K562 (cell line): Measurements from ENCODE around the gene TMEM87B. TPM values are rescaled to one million over a fixed set of nuclear protein-coding genes. Genes with fewer than 3 reads are reported as not detected.
A peak's percentile ranks its signal among the peaks of the same experiment; 100 is the strongest.

Source experiments
- ATAC-seq: fragments of 200-7000 bp; cut with Tn5 transposase; 3 replicates; pipeline ENCODE4 v1.9.1; 2020; ENCODE audit warnings: moderate library complexity
- BruUV-seq: library from RNA; stranded (reverse); fragments of 400-500 nt; replicated peaks from 2 replicates; lab custom pipeline; 2021; lab: Mats Ljungman, UMichigan
- CTCF ChIA-PET: fragments of 300-600 bp; formaldehyde crosslinking; extraction: SDS; loops from one replicate; lab custom pipeline; 2021; ENCODE audit warnings: low intra/inter-chr PET ratio; lab: Yijun Ruan, JAX
- POLR2A ChIA-PET: fragments of 300-600, 350-650 bp; sonication (Branson Sonifier 250); formaldehyde crosslinking; extraction: SDS; loops from one replicate; lab custom pipeline; 2021; ENCODE audit warnings: antibody characterized with exemption, inconsistent platforms; lab: Yijun Ruan, JAX
- DNase-seq, 4 experiments: peaks; one replicate each; pipeline versions ENCODE4 v3.0.0 to v3.0.0-alpha.2; 2011 to 2018; ENCODE audit warnings: low spot score in 3 of 4, mixed read lengths in 3 of 4; ENCODE audit errors: extremely low read depth in 1 of 4
- FAIRE-seq: peaks from 2 replicates; lab custom pipeline; 2011; peaks lifted over from hg19 to GRCh38; lab: Jason Lieb, UNC
- H2AFZ ChIP-seq: 2 replicates; pipeline ENCODE4 v1.6.0; 2011; ENCODE audit warnings: low read depth, low read length, control low read depth, inconsistent platforms
- H3K27ac ChIP-seq: fragments of 200-600 bp; 3 replicates; pipeline ENCODE4 v1.8.0; 2011; ENCODE audit warnings: low read depth, mild to moderate bottlenecking, control low read depth, inconsistent platforms, low read length, moderate library complexity, mixed read lengths; ENCODE audit errors: extremely low read depth
- H3K27me3 ChIP-seq, 2 experiments: fragments of 300-600 bp in 1 of 2; 2 replicates in 1 of 2; 3 replicates in 1 of 2; pipeline versions ENCODE4 v1.6.0 to v1.8.0; 2011; ENCODE audit warnings: inconsistent platforms in 2 of 2, low read length in 2 of 2, mild to moderate bottlenecking in 1 of 2, mixed read lengths in 1 of 2, moderate library complexity in 1 of 2; ENCODE audit not compliant: control insufficient read depth in 2 of 2, insufficient read depth in 2 of 2
- H3K36me3 ChIP-seq: fragments of 300-600 bp; 3 replicates; pipeline ENCODE4 v1.8.0; 2011; ENCODE audit warnings: mild to moderate bottlenecking, low read length, inconsistent platforms; ENCODE audit not compliant: control insufficient read depth, insufficient read depth
- H3K4me1 ChIP-seq, 2 experiments: fragments of 200-600 bp in 1 of 2; replicated peaks in 1 of 2; 2 replicates in 1 of 2; 3 replicates in 1 of 2; pipeline versions ENCODE4 v1.5.1 to v1.8.0; 2011; ENCODE audit warnings: inconsistent platforms in 2 of 2, low read length in 2 of 2, mild to moderate bottlenecking in 1 of 2, mixed read lengths in 1 of 2, moderate library complexity in 1 of 2; ENCODE audit not compliant: control insufficient read depth in 2 of 2, insufficient read depth in 2 of 2
- H3K4me2 ChIP-seq: 2 replicates; pipeline ENCODE4 v1.6.1; 2011; ENCODE audit warnings: low read length, control low read depth, inconsistent platforms, mixed read lengths; ENCODE audit not compliant: insufficient read depth
- H3K4me3 ChIP-seq: fragments of 200-600 bp; sonication (generic), shearing (Covaris generic); 2 replicates; pipeline ENCODE4 v1.5.1; 2016; ENCODE audit warnings: control low read depth, inconsistent platforms
- H3K79me2 ChIP-seq: fragments of 200-600 bp; 3 replicates; pipeline ENCODE4 v1.8.0; 2011; ENCODE audit warnings: low read length, inconsistent platforms; ENCODE audit not compliant: control insufficient read depth, insufficient read depth
- H3K9ac ChIP-seq, 2 experiments: 2 replicates each; pipeline versions ENCODE4 v1.6.0 to v1.6.1; 2011; ENCODE audit warnings: low read depth in 2 of 2, low read length in 2 of 2, control low read depth in 1 of 2, inconsistent platforms in 1 of 2, mild to moderate bottlenecking in 1 of 2, mixed read lengths in 1 of 2; ENCODE audit not compliant: insufficient read depth in 1 of 2
- H3K9me1 ChIP-seq: one replicate; pipeline ENCODE4 v1.6.0; 2011; ENCODE audit warnings: inconsistent platforms, mild to moderate bottlenecking, low read length, moderate library complexity; ENCODE audit not compliant: control insufficient read depth, insufficient read depth
- H3K9me3 ChIP-seq: replicated peaks from 2 replicates; pipeline ENCODE4 v1.5.1; 2011; ENCODE audit warnings: low read depth, low read length, inconsistent platforms; ENCODE audit not compliant: control insufficient read depth, insufficient read depth
- H4K20me1 ChIP-seq: replicated peaks from 2 replicates; pipeline ENCODE4 v1.6.1; 2011; ENCODE audit warnings: low read length, inconsistent platforms, mixed read lengths; ENCODE audit not compliant: control insufficient read depth, insufficient read depth
- HDAC1 ChIP-seq, 2 experiments: fragments of 450-650 bp; IDR thresholded peaks; 2 replicates each; pipeline ENCODE4 v1.6.1; 2016 to 2017; ENCODE audit warnings: inconsistent platforms in 1 of 2, mild to moderate bottlenecking in 1 of 2, moderate library complexity in 1 of 2
- HDAC2 ChIP-seq: fragments of 450-650 bp; IDR thresholded peaks from 2 replicates; pipeline ENCODE4 v1.6.1; 2016; ENCODE audit warnings: mild to moderate bottlenecking
- HMG20A ChIP-seq: fragments of 450-650 bp; formaldehyde crosslinking; conservative IDR thresholded peaks from 2 replicates; pipeline ENCODE4 v1.4.0; 2020; ENCODE audit warnings: mild to moderate bottlenecking, mixed read lengths
- JUN ChIP-seq, 2 experiments: sonication (generic) in 1 of 2; formaldehyde crosslinking in 1 of 2; IDR thresholded peaks; 2 replicates each; pipeline versions ENCODE4 v1.6.1 to v1.8.0; 2012 to 2022; ENCODE audit warnings: borderline replicate concordance in 2 of 2, mild to moderate bottlenecking in 2 of 2, improper control_type of control experiment in 1 of 2, low read depth in 1 of 2, low read length in 1 of 2, missing genetic modification reagents in 1 of 2
- MAZ ChIP-seq, 2 experiments: fragments of 450-650 bp in 1 of 2; sonication (generic) in 1 of 2; formaldehyde crosslinking; IDR thresholded peaks in 1 of 2; conservative IDR thresholded peaks in 1 of 2; 2 replicates each; pipeline versions ENCODE4 v1.4.0 to v1.5.0; 2020; ENCODE audit warnings: mild to moderate bottlenecking in 1 of 2, missing genetic modification reagents in 1 of 2
- MCM3 ChIP-seq: fragments of 450-650 bp; IDR thresholded peaks from 2 replicates; pipeline ENCODE4 v1.6.1; 2016
- MCM5 ChIP-seq: fragments of 450-650 bp; IDR thresholded peaks from 2 replicates; pipeline ENCODE4 v1.6.1; 2016; ENCODE audit warnings: low read depth
- NCOA4 ChIP-seq: fragments of 450-650 bp; IDR thresholded peaks from 2 replicates; pipeline ENCODE4 v1.6.1; 2018; ENCODE audit warnings: mild to moderate bottlenecking; ENCODE audit not compliant: partially characterized antibody
- PHF20 ChIP-seq: fragments of 450-650 bp; IDR thresholded peaks from 2 replicates; pipeline ENCODE4 v1.6.1; 2018; ENCODE audit not compliant: partially characterized antibody
- PRPF4 ChIP-seq: fragments of 200-400 bp; formaldehyde crosslinking; IDR thresholded peaks from one replicate; pipeline ENCODE4 v1.6.1; 2017; ENCODE audit warnings: low read length, low read depth, mild to moderate bottlenecking; ENCODE audit not compliant: insufficient read depth, poor library complexity, severe bottlenecking
- ZNF239 ChIP-seq: fragments of 250-450 bp; sonication (Bioruptor Pico); IDR thresholded peaks from 2 replicates; pipeline ENCODE4 v1.4.0; 2020; ENCODE audit warnings: mild to moderate bottlenecking
- ZNF384 ChIP-seq: IDR thresholded peaks from 2 replicates; pipeline ENCODE4 v1.6.1; 2012; ENCODE audit warnings: low read depth, low read length, improper control_type of control experiment
- ZNF707 ChIP-seq: fragments of 250-450 bp; sonication (Bioruptor Pico); conservative IDR thresholded peaks from 2 replicates; pipeline ENCODE4 v1.8.0; 2022; ENCODE audit warnings: inconsistent platforms, mild to moderate bottlenecking, moderate library complexity
- WGBS: fragments of 100-300 bp; shearing (Covaris generic); methylation state at CpG from one replicate; pipeline ENCODE4 v1.1.6; 2016; ENCODE audit warnings: low coverage, mixed read lengths; ENCODE audit not compliant: insufficient coverage; ENCODE audit errors: missing lambda C conversion rate; 5-methylcytosine and 5-hydroxymethylcytosine counted together
- in situ Hi-C: fragments of 300-500 bp; cut with MboI; formaldehyde crosslinking; loops from 4 replicates; pipeline ENCODE4 v1.15.0; 2018; ENCODE audit warnings: inconsistent platforms, mixed read lengths
- intact Hi-C: fragments of 100-400 bp; cut with micrococcal nuclease; formaldehyde crosslinking; loops from 2 replicates; pipeline ENCODE4 v1.14.2; 2022
- polyA plus RNA-seq, 8 experiments: library from polyadenylated mRNA; depleted of rRNA in 4 of 8; stranded (reverse) in 5 of 8; unstranded in 3 of 8; fragments of >200 nt; fragmentation: Nextera tagmentation in 2 of 8; fragmentation: Illumina TruSeq in 1 of 8; extraction: Ambion mirVana in 2 of 8; extraction: Trizol in 1 of 8; gene quantifications; 2 replicates each; pipeline versions ENCODE4 v1.2.1 to v1.2.3, GENCODE V29; 2011 to 2014; ENCODE audit warnings: inconsistent platforms in 1 of 8, missing spikeins in 1 of 8
- total RNA-seq, 7 experiments: library from RNA; depleted of rRNA in 6 of 7; stranded (reverse); fragments of >200 nt in 6 of 7; fragmentation: Illumina TruSeq in 2 of 7; extraction: Trizol in 2 of 7; gene quantifications; 2 replicates each; pipeline versions ENCODE4 v1.2.1 to v1.2.3, GENCODE V29; 2011 to 2021; ENCODE audit warnings: low replicate concordance in 1 of 7

TMEM87B gene
- total and polyA plus RNA-seq, 9 of the 15 experiments (the other 6 are each of a cell fraction or from before 2014, with no cell fraction given): 3.7 to 17.1 (median 11.0) TPM

DNA sequence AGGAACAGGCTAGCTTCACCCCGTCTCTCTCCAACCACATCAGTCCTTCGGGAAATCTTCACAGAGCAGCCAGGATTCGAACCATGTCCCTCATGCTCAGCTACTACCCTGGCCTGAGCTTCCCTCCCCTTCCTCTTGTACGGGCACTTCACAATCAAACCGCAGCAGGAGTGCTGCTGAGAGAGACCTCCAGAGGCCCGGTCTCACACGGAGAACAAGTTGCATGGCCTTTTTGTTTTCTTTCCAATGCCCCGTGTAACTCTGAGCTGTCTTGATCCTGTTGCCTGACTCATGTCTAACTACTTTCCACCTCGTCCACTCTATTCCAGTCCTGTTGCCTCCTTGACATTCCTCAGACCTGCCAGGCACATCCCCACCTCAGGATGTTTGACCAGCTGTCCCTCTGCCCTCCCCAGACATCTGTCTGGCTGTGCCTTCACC is 108.5 kb downstream of the TMEM87B start:
- in situ Hi-C loops: no loop called here
- FAIRE-seq: no peak
- 3% methylated on average over 9 of the region's 9 CpGs for WGBS
- CTCF ChIA-PET: no interaction called here
- no peaks in the 10 kb centered on the region for H3K79me2 ChIP-seq
- peaks cover 0 to 17% of the 10 kb centered on the region in 2 experiments; a peak in 2 of 5 replicates for H3K4me1 ChIP-seq
- POLR2A ChIA-PET: interaction anchor here (0.8 to 1.3 kb wide), 3 partner anchors 8 to 10 kb away, joined by 3 to 4 read pairs (median 3); no protein-coding TSS in a partner anchor
- BruUV-seq: no TSS peak
- H3K9me1 ChIP-seq: no peaks in the 10 kb centered on the region
- H3K9ac ChIP-seq: no peak overlapping the region
- ATAC-seq: no peak
- no peak overlapping the region for H3K27ac ChIP-seq
- H2AFZ ChIP-seq: no peak overlapping the region
- no peak for DNase-seq
- H3K36me3 ChIP-seq: no peaks in the 10 kb centered on the region
- H3K4me3 ChIP-seq: no peak overlapping the region
- intact Hi-C loops: no loop called here
- H3K4me2 ChIP-seq: no peak overlapping the region
- H4K20me1 ChIP-seq: no peaks in the 10 kb centered on the region
- TF ChIP-seq MCM3: peak; percentile 58; the same call in 1 of the 2 replicates
- no peak for TF ChIP-seq MAZ (CRISPR knock-in tag; conservative IDR thresholded peaks at IDR 0.05 in 1 of 2, IDR thresholded peaks at IDR 0.05 in 1 of 2)
- no peak for TF ChIP-seq JUN (IDR thresholded peaks at IDR 0.05; ENCODE audit: borderline replicate concordance, low read depth, low read length)
- no peak for TF ChIP-seq JUN (CRISPR knock-in tag; IDR thresholded peaks at IDR 0.05; ENCODE audit: borderline replicate concordance)
- H3K9me3 ChIP-seq: no peaks in the 10 kb centered on the region
- H3K27me3 ChIP-seq: peaks cover 44 to 75% of the 10 kb centered on the region in 2 experiments; a peak in 4 of 5 replicates

DNA sequence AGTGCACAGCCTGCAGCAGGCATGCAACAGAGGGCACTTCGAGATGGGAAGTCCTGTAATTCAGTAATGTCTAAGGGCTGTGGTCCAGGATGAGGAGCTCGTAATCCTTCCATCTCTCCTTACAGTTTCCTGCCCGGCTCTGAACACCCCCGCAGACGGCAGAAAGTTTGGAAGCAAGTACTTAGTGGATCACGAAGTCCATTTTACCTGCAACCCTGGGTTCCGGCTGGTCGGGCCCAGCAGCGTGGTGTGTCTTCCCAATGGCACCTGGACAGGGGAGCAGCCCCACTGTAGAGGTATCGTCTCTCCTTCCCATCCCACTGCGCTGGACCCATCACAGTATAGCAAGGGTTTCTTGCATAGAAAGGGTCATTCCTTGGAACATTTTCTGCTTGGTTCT is 109.8 kb downstream of the TMEM87B start:
- no peak for FAIRE-seq
- no TSS peak for BruUV-seq
- TF ChIP-seq ZNF707 (CRISPR knock-in tag): no peak
- TF ChIP-seq NCOA4: no peak
- no peak for TF ChIP-seq PHF20
- TF ChIP-seq ZNF384: no peak
- no peak for TF ChIP-seq PRPF4
- no peak for TF ChIP-seq HDAC1 (IDR thresholded peaks at IDR 0.05)
- no peak for TF ChIP-seq ZNF239 (CRISPR knock-in tag)
- TF ChIP-seq MCM3: no peak
- no peak for TF ChIP-seq MCM5
- TF ChIP-seq HDAC2: no peak
- no peak for TF ChIP-seq HMG20A (CRISPR knock-in tag)
- TF ChIP-seq, all 486 proteins: peak for 0
- in situ Hi-C loops (no loop called here), intact Hi-C loops (no loop called here)
- ATAC-seq: no peak
- Histone ChIP-seq H3K9ac (no peak overlapping the region), H3K4me1 (peaks cover 0 to 11% of the 10 kb centered on the region in 2 experiments; a peak in 2 of 5 replicates), H3K9me1 (no peaks in the 10 kb centered on the region), H3K4me2 (no peak overlapping the region), H2AFZ (no peak overlapping the region), H3K27ac (no peak overlapping the region), H3K4me3 (no peak overlapping the region), H3K36me3 (no peaks in the 10 kb centered on the region), H4K20me1 (no peaks in the 10 kb centered on the region; the same call in 1 of the 2 replicates), H3K9me3 (no peaks in the 10 kb centered on the region), H3K79me2 (no peaks in the 10 kb centered on the region), H3K27me3 (peaks cover 49 to 84% of the 10 kb centered on the region in 2 experiments; a peak in 4 of 5 replicates)
- no peak for DNase-seq
- POLR2A ChIA-PET: interaction anchor here (0.8 to 1.8 kb wide), 3 partner anchors 10 to 208 kb away, joined by 3 to 4 read pairs (median 3); no protein-coding TSS in a partner anchor
- 8% methylated on average over 11 of the region's 11 CpGs for WGBS
- CTCF ChIA-PET: no interaction called here
